ENCODE measurements around the gene TRNP1. TPM values are rescaled to one million over a fixed set of nuclear protein-coding genes. Genes with fewer than 3 reads are reported as not detected.

The TRNP1 gene
- total and polyA plus RNA-seq, 10 of the 15 experiments (the other 5 are each of a cell fraction or from before 2014, with no cell fraction given): 0.13 TPM; not detected in 9

DNA sequence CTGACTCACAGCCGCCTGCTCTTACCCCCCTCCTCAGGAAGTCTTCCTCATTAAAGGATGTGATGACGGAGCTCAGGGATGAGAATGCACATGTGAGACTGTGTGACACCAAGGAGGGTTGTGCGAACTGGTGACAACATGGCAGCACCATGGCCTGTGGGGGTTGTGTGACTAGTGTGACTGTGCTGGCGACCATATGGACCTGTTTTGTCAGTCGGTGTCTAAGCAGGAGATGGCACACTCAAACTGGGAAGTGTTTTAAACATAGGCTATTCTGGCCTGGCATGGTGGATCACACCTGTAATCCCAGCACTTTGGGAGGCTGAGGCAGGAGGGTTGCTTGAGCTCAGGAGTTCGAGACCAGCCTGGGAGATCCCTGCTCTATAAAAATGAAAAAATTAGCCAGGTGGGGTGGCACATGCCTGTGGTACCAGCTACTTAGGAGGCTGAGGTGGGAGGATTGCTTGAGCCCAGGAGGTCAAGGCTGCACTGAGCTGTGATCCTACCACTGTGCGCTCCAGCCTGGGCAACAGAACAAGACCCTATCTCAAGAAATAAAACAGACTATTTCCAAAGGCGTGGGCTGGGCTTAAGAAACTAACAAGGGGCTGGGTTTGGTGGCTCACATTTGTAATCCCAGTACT lies 7.4 kb downstream of the TRNP1 start:
- Histone ChIP-seq H3K27ac (ENCODE audit: control insufficient read depth, insufficient read depth) (no peak overlapping the region), H3K79me2 (ENCODE audit: control insufficient read depth, insufficient read depth, low read length) (no peaks in the 10 kb centered on the region), H3K9ac (ENCODE audit: control insufficient read depth, insufficient read depth, low read length) (no peak overlapping the region), H3K36me3 (ENCODE audit: control insufficient read depth in 2 of 2, insufficient read depth in 2 of 2, low read length in 1 of 2) (no peaks in the 10 kb centered on the region), H3K4me2 (ENCODE audit: control insufficient read depth, insufficient read depth) (no peak overlapping the region), H3K4me1 (ENCODE audit: control insufficient read depth, insufficient read depth, low read length) (peaks cover 3% of the 10 kb centered on the region), H4K20me1 (ENCODE audit: control insufficient read depth, insufficient read depth) (no peaks in the 10 kb centered on the region), H3K4me3 (no peak overlapping the region), H2AFZ (ENCODE audit: control insufficient read depth, low read depth, low read length) (no peak overlapping the region), H3K27me3 (replicated peaks in 1 of 2; ENCODE audit: control insufficient read depth in 2 of 2, insufficient read depth in 2 of 2, low read length in 1 of 2) (no peaks in the 10 kb centered on the region; a peak in 2 of 4 replicates), H3K9me3 (replicated peaks; ENCODE audit: control insufficient read depth, insufficient read depth, low read length) (no peaks in the 10 kb centered on the region)
- ChIA-PET CTCF (interaction anchor here (0.7 to 2.6 kb wide), 3 partner anchors 39 to 96 kb away, joined by 3 to 18 read pairs (median 12); no protein-coding TSS in a partner anchor), RAD21 (ENCODE audit: unreplicated experiment) (no interaction called here), POLR2A (interaction anchor here (0.6 to 0.7 kb wide), 3 partner anchors 100 to 162 kb away, joined by 3 to 7 read pairs (median 3); no protein-coding TSS in a partner anchor), SMC1A (ENCODE audit: uncharacterized antibody, unreplicated experiment) (interaction anchor here (1.2 to 1.8 kb wide), 2 partner anchors 45 to 96 kb away, joined by 3 to 6 read pairs; no protein-coding TSS in a partner anchor)
- in situ Hi-C loops (cut with MboI): no loop called here
- no TSS peak for BruUV-seq (replicated peaks)
- ATAC-seq (no peak), DNase-seq (ENCODE audit: low read depth, low spot score) (no peak), FAIRE-seq (peak; percentile 18)
- 43% methylated on average over 8 of the region's 8 CpGs for WGBS (ENCODE audit: insufficient coverage, insufficient replicate concordance, low lambda C conversion rate, missing lambda C conversion rate)
- intact Hi-C loops (cut with micrococcal nuclease; ENCODE audit: unreplicated experiment): no loop called here
- TF ChIP-seq HSF1 (IDR thresholded peaks at IDR 0.05; ENCODE audit: low read depth, low read length) (no peak), NRF1 (conservative IDR thresholded peaks at IDR 0.05; ENCODE audit: low read depth, low read length) (no peak), IKZF2 (IDR thresholded peaks at IDR 0.05) (no peak), POLR2AphosphoS5 (IDR thresholded peaks at IDR 0.05; ENCODE audit: low read length) (no peak), JUNB (IDR thresholded peaks at IDR 0.05) (no peak), YY1 (IDR thresholded peaks at IDR 0.05; ENCODE audit: low read depth, low read length) (no peak), EGR1 (IDR thresholded peaks at IDR 0.05; ENCODE audit: borderline replicate concordance in 1 of 2, low read depth in 2 of 2, low read length in 2 of 2) (no peak), HCFC1 (IDR thresholded peaks at IDR 0.05; ENCODE audit: low read length) (no peak), TAF1 (IDR thresholded peaks at IDR 0.05; ENCODE audit: borderline replicate concordance, low read depth, low read length) (no peak), IRF3 (IDR thresholded peaks at IDR 0.05) (no peak), KLF5 (IDR thresholded peaks at IDR 0.05; ENCODE audit: partially characterized antibody) (no peak), KDM1A (IDR thresholded peaks at IDR 0.05; ENCODE audit: borderline replicate concordance) (no peak)
- TF ChIP-seq, protein P1, sequence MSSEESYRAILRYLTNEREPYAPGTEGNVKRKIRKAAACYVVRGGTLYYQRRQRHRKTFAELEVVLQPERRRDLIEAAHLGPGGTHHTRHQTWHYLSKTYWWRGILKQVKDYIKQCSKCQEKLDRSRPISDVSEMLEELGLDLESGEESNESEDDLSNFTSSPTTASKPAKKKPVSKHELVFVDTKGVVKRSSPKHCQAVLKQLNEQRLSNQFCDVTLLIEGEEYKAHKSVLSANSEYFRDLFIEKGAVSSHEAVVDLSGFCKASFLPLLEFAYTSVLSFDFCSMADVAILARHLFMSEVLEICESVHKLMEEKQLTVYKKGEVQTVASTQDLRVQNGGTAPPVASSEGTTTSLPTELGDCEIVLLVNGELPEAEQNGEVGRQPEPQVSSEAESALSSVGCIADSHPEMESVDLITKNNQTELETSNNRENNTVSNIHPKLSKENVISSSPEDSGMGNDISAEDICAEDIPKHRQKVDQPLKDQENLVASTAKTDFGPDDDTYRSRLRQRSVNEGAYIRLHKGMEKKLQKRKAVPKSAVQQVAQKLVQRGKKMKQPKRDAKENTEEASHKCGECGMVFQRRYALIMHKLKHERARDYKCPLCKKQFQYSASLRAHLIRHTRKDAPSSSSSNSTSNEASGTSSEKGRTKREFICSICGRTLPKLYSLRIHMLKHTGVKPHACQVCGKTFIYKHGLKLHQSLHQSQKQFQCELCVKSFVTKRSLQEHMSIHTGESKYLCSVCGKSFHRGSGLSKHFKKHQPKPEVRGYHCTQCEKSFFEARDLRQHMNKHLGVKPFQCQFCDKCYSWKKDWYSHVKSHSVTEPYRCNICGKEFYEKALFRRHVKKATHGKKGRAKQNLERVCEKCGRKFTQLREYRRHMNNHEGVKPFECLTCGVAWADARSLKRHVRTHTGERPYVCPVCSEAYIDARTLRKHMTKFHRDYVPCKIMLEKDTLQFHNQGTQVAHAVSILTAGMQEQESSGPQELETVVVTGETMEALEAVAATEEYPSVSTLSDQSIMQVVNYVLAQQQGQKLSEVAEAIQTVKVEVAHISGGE (CRISPR knock-in tag; IDR thresholded peaks at IDR 0.05): no peak
- TF ChIP-seq, protein P2, sequence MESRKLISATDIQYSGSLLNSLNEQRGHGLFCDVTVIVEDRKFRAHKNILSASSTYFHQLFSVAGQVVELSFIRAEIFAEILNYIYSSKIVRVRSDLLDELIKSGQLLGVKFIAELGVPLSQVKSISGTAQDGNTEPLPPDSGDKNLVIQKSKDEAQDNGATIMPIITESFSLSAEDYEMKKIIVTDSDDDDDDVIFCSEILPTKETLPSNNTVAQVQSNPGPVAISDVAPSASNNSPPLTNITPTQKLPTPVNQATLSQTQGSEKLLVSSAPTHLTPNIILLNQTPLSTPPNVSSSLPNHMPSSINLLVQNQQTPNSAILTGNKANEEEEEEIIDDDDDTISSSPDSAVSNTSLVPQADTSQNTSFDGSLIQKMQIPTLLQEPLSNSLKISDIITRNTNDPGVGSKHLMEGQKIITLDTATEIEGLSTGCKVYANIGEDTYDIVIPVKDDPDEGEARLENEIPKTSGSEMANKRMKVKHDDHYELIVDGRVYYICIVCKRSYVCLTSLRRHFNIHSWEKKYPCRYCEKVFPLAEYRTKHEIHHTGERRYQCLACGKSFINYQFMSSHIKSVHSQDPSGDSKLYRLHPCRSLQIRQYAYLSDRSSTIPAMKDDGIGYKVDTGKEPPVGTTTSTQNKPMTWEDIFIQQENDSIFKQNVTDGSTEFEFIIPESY (IDR thresholded peaks at IDR 0.05): no peak
- TF ChIP-seq, protein P3, sequence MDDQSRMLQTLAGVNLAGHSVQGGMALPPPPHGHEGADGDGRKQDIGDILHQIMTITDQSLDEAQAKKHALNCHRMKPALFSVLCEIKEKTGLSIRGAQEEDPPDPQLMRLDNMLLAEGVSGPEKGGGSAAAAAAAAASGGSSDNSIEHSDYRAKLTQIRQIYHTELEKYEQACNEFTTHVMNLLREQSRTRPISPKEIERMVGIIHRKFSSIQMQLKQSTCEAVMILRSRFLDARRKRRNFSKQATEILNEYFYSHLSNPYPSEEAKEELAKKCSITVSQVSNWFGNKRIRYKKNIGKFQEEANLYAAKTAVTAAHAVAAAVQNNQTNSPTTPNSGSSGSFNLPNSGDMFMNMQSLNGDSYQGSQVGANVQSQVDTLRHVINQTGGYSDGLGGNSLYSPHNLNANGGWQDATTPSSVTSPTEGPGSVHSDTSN (IDR thresholded peaks at IDR 0.05; ENCODE audit: insufficient replicate concordance, low read depth, low read length): no peak

Measured in GM12878 (cell line).